ENCODE results near the gene ABCC3.

- TF ChIP-seq CTCF (IDR thresholded peaks at IDR 0.05) (no peak), EP300 (IDR thresholded peaks at IDR 0.05) (no peak), POLR2A (IDR thresholded peaks at IDR 0.05) (no peak)
These were observed 4.8 kb upstream of the ABCC3 start for GRCh38 chr17:50629902-50630301.
